MCF 10A (cell line): ENCODE results near the gene DCHS2. TPM values are rescaled to one million over a fixed set of nuclear protein-coding genes. Genes with fewer than 3 reads are reported as not detected.
A peak's percentile ranks its signal among the peaks of the same experiment; 100 is the strongest.

Experiments used
- BruUV-seq: library from RNA; stranded (reverse); fragments of 400-500 nt; replicated peaks from 2 replicates; lab custom pipeline; 2021; lab: Mats Ljungman, UMichigan
- CTCF ChIA-PET: fragments of 300-600 bp; sonication (Branson Sonifier 250); formaldehyde crosslinking; extraction: SDS; loops from one replicate; lab custom pipeline; 2021; ENCODE audit warnings: antibody characterized with exemption, inconsistent platforms; lab: Yijun Ruan, JAX
- POLR2A ChIA-PET: fragments of 300-600, 350-650 bp; sonication (Branson Sonifier 250); formaldehyde crosslinking; extraction: SDS; loops from one replicate; lab custom pipeline; 2020; ENCODE audit warnings: antibody characterized with exemption, inconsistent platforms; lab: Yijun Ruan, JAX
- DNase-seq: peaks from one replicate; pipeline ENCODE4 v3.0.0-alpha.2; 2018; ENCODE audit not compliant: unreplicated experiment
- H3K27ac Mint-ChIP-seq: one replicate; pipeline ENCODE4 v1.8.0; 2022; ENCODE audit warnings: mild to moderate bottlenecking, low read depth, mixed read lengths; ENCODE audit not compliant: unreplicated experiment
- H3K27me3 Mint-ChIP-seq: one replicate; pipeline ENCODE4 v1.8.0; 2022; ENCODE audit warnings: mixed read lengths; ENCODE audit not compliant: insufficient read depth, unreplicated experiment
- H3K36me3 Mint-ChIP-seq: one replicate; pipeline ENCODE4 v1.8.0; 2022; ENCODE audit warnings: mild to moderate bottlenecking, moderate library complexity, mixed read lengths; ENCODE audit not compliant: insufficient read depth, unreplicated experiment
- H3K4me1 Mint-ChIP-seq: one replicate; pipeline ENCODE4 v1.8.0; 2022; ENCODE audit warnings: mixed read lengths; ENCODE audit not compliant: insufficient read depth, unreplicated experiment
- H3K4me3 Mint-ChIP-seq: one replicate; pipeline ENCODE4 v1.8.0; 2022; ENCODE audit warnings: mild to moderate bottlenecking, moderate library complexity, mixed read lengths; ENCODE audit not compliant: unreplicated experiment
- H3K9me3 Mint-ChIP-seq: one replicate; pipeline ENCODE4 v1.8.0; 2022; ENCODE audit warnings: mixed read lengths; ENCODE audit not compliant: unreplicated experiment
- intact Hi-C: fragments of 100-400 bp; cut with micrococcal nuclease; formaldehyde crosslinking; loops from 2 replicates; pipeline ENCODE4 v1.14.1; 2022
- total RNA-seq: library from RNA; stranded (reverse); gene quantifications from 2 replicates; pipeline ENCODE4 v1.2.3, GENCODE V29; 2022
- TF ChIP-seq, protein P1 (sequence below): fragments of 200-600 bp; IDR thresholded peaks from one replicate; pipeline ENCODE4 v1.8.0; 2022; ENCODE audit warnings: antibody characterized with exemption, mild to moderate bottlenecking; ENCODE audit not compliant: unreplicated experiment

Gene DCHS2
- total RNA-seq, 1 experiment from 2014 or later: 0.02 TPM

DNA sequence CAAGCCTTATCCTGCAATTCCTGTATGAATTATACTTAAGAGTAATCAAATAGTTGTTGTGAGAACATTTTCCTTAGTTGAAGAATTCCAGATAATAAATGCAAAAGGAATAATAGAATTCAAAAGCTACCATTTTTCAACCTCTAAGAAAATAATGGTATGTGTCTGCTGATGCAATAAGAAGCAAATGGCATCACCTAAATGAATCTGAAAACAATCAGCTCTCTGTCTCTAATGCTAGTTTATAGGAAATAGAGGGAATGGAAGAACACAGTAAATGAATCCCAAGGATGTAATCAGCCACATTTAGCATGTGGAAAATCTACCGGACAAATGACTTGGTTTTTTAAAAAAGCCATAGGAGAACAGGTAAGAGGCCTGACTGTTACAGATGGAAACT, 115.1 kb downstream of the DCHS2 start:
- H3K4me1 Mint-ChIP-seq: peaks cover 8% of the 10 kb centered on the region
- intact Hi-C loops: no loop called here
- H3K27ac Mint-ChIP-seq: no peak overlapping the region
- TF ChIP-seq, protein P1, sequence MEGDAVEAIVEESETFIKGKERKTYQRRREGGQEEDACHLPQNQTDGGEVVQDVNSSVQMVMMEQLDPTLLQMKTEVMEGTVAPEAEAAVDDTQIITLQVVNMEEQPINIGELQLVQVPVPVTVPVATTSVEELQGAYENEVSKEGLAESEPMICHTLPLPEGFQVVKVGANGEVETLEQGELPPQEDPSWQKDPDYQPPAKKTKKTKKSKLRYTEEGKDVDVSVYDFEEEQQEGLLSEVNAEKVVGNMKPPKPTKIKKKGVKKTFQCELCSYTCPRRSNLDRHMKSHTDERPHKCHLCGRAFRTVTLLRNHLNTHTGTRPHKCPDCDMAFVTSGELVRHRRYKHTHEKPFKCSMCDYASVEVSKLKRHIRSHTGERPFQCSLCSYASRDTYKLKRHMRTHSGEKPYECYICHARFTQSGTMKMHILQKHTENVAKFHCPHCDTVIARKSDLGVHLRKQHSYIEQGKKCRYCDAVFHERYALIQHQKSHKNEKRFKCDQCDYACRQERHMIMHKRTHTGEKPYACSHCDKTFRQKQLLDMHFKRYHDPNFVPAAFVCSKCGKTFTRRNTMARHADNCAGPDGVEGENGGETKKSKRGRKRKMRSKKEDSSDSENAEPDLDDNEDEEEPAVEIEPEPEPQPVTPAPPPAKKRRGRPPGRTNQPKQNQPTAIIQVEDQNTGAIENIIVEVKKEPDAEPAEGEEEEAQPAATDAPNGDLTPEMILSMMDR: no peak
- H3K4me3 Mint-ChIP-seq: no peak overlapping the region
- no peaks in the 10 kb centered on the region for H3K27me3 Mint-ChIP-seq
- POLR2A ChIA-PET: no interaction called here
- CTCF ChIA-PET: interaction anchor here (0.7 kb wide), 1 partner anchor 49 kb away, joined by 3 read pairs; no protein-coding TSS in a partner anchor
- H3K36me3 Mint-ChIP-seq: no peaks in the 10 kb centered on the region
- H3K9me3 Mint-ChIP-seq: peaks cover 19% of the 10 kb centered on the region
- no peak for DNase-seq
- no TSS peak for BruUV-seq

GRCh38 chr4:154368060-154368459, 123.5 kb downstream of the DCHS2 start:
- Mint-ChIP-seq H3K4me3 (no peak overlapping the region), H3K4me1 (peaks cover 15% of the 10 kb centered on the region), H3K36me3 (peaks cover 4% of the 10 kb centered on the region), H3K9me3 (no peaks in the 10 kb centered on the region), H3K27me3 (no peaks in the 10 kb centered on the region), H3K27ac (no peak overlapping the region)
- ChIA-PET CTCF (interaction anchor here (0.7 to 0.8 kb wide), 2 partner anchors 49 to 139 kb away, joined by 4 read pairs; no protein-coding TSS in a partner anchor), POLR2A (interaction anchor here (0.7 kb wide), 1 partner anchor 134 kb away, joined by 3 read pairs; no protein-coding TSS in a partner anchor)
- no TSS peak for BruUV-seq
- TF ChIP-seq, protein P1: no peak
- intact Hi-C loops: no loop called here
- no peak for DNase-seq

DNA sequence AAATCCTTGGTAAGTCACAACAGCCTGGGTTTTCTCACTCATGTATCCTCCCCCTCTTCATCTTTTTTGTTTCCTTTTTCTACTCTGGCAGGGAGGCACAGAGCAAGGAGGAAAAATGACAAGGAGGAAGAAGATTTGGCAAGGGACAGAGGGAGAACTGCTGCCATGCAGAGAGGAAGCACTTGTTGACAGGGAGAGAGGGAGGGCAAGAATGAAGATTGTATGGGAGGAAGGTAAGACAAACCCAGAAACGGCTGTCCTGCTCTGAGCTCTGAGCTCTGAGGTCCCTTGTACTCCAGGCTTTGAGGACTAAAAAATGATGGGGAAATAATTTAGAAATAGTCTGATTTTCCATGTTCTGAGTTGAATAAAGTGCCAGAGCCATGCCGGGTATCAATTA, 123.9 kb downstream of the DCHS2 start:
- TF ChIP-seq, protein P1: no peak
- no peaks in the 10 kb centered on the region for H3K9me3 Mint-ChIP-seq
- intact Hi-C loops: no loop called here
- no peaks in the 10 kb centered on the region for H3K27me3 Mint-ChIP-seq
- H3K36me3 Mint-ChIP-seq: peaks cover 4% of the 10 kb centered on the region
- POLR2A ChIA-PET: interaction anchor here (0.7 kb wide), 1 partner anchor 135 kb away, joined by 3 read pairs; no protein-coding TSS in a partner anchor
- peak overlapping the region; percentile 73 for H3K27ac Mint-ChIP-seq
- DNase-seq: no peak
- H3K4me3 Mint-ChIP-seq: no peak overlapping the region
- CTCF ChIA-PET: interaction anchor here (0.7 to 0.8 kb wide), 2 partner anchors 49 to 140 kb away, joined by 4 read pairs; no protein-coding TSS in a partner anchor
- H3K4me1 Mint-ChIP-seq: peaks cover 15% of the 10 kb centered on the region
- no TSS peak for BruUV-seq

DNA sequence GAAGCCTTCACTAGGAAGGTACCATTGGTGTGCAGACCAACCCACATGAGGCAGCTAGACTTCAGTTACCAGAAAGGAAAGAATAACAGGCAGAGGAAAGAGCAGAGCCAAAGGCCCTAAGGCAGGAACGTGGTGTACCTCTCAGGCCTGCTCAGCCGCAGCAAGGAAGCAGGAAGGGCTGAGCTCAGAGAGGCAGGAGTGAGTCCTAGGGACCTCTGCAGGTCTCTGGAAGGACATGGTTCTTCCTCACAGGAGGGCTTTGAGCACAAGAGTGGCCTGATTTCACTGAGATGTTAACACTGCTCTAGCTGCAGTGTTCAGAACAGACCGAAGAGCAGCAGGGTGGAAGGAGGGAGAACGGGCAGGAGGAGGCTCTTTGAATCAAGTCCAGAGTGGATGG, 124.6 kb downstream of the DCHS2 start:
- Mint-ChIP-seq H3K4me1 (peaks cover 15% of the 10 kb centered on the region), H3K27me3 (no peaks in the 10 kb centered on the region), H3K36me3 (peaks cover 4% of the 10 kb centered on the region), H3K27ac (peak overlapping the region; percentile 73), H3K4me3 (no peak overlapping the region), H3K9me3 (no peaks in the 10 kb centered on the region)
- POLR2A ChIA-PET: interaction anchor here (0.7 kb wide), 1 partner anchor 9 kb away, joined by 3 read pairs; no protein-coding TSS in a partner anchor
- CTCF ChIA-PET: no interaction called here
- BruUV-seq: no TSS peak
- TF ChIP-seq, protein P1: no peak
- intact Hi-C loops: no loop called here
- DNase-seq: peak; percentile 16
